Measurements from ENCODE around the gene MOGAT2. TPM values are rescaled to one million over a fixed set of nuclear protein-coding genes. Genes with fewer than 3 reads are reported as not detected.
A peak's percentile ranks its signal among the peaks of the same experiment; 100 is the strongest.
"Not testable (repeated sequence)": the region's sequence is repeated elsewhere in the genome, so short reads cannot be mapped to it uniquely, and the experiment has no call there.

MOGAT2 gene
- total RNA-seq, result not detected

- Mint-ChIP-seq H3K27ac (no peak within 1 kb of the TSS), H3K27me3 (peaks cover 5% of the 10 kb centered on the region), H3K4me3 (no peak within 1 kb of the TSS), H3K4me1 (no peaks in the 10 kb centered on the region), H3K9me3 (no peaks in the 10 kb centered on the region), H3K36me3 (no peaks in the 10 kb centered on the region)
- DNase-seq (no peak), ATAC-seq (ENCODE audit: low read depth) (no peak)
- POLR2A ChIA-PET, result no interaction called here
These were observed at the start of gene MOGAT2 for GRCh38 chr11:75717608-75718418. Gene MOGAT2 (plus strand): TSS chr11:75717838. CDS start chr11:75717889, 51 bp downstream.

- POLR2A ChIA-PET, result interaction anchor here (0.7 kb wide), 1 partner anchor 27 kb away, joined by 4 read pairs; no protein-coding TSS in a partner anchor
- H3K4me3 Mint-ChIP-seq, result peak within 1 kb of the TSS; percentile 85
- peaks cover 61% of the 10 kb centered on the region for H3K27me3 Mint-ChIP-seq
- H3K27ac Mint-ChIP-seq, result no peak within 1 kb of the TSS
- ATAC-seq (ENCODE audit: low read depth) (peak; percentile 53), DNase-seq (peak; percentile 57)
- peaks cover 14% of the 10 kb centered on the region for H3K4me1 Mint-ChIP-seq
- peaks cover 4% of the 10 kb centered on the region for H3K9me3 Mint-ChIP-seq
- H3K36me3 Mint-ChIP-seq, result peaks cover 2% of the 10 kb centered on the region
These were observed 49.0 kb upstream of the MOGAT2 start, which contains the start of gene MAP6 for GRCh38 chr11:75668451-75669297. Gene MAP6 (minus strand): TSS chr11:75669038. CDS start chr11:75668369, 669 bp downstream.

GRCh38 chr11:75673977-75674582 lies 43.6 kb upstream of the MOGAT2 start:
- H3K4me1 Mint-ChIP-seq, result peaks cover 18% of the 10 kb centered on the region
- no peak overlapping the region for H3K4me3 Mint-ChIP-seq
- no peak overlapping the region for H3K27ac Mint-ChIP-seq
- peaks cover 2% of the 10 kb centered on the region for H3K36me3 Mint-ChIP-seq
- H3K9me3 Mint-ChIP-seq, result peaks cover 4% of the 10 kb centered on the region
- ATAC-seq (ENCODE audit: low read depth), result peak; percentile 88
- DNase-seq, result no peak
- POLR2A ChIA-PET, result no interaction called here
- peaks cover 30% of the 10 kb centered on the region for H3K27me3 Mint-ChIP-seq

- H3K9me3 Mint-ChIP-seq, result peaks cover 3% of the 10 kb centered on the region
- no peak for DNase-seq
- H3K36me3 Mint-ChIP-seq, result peaks cover 2% of the 10 kb centered on the region
- peaks cover 18% of the 10 kb centered on the region for H3K27me3 Mint-ChIP-seq
- POLR2A ChIA-PET, result no interaction called here
- H3K4me1 Mint-ChIP-seq, result peaks cover 17% of the 10 kb centered on the region
- no peak overlapping the region for H3K4me3 Mint-ChIP-seq
- no peak overlapping the region for H3K27ac Mint-ChIP-seq
- ATAC-seq (ENCODE audit: low read depth), result no peak
These were observed 40.4 kb upstream of the MOGAT2 start for GRCh38 chr11:75677275-75677674.

- ATAC-seq (ENCODE audit: low read depth), result no peak
- Mint-ChIP-seq H3K27me3 (peaks cover 19% of the 10 kb centered on the region), H3K4me3 (no peak overlapping the region), H3K36me3 (no peaks in the 10 kb centered on the region), H3K27ac (no peak overlapping the region), H3K4me1 (peaks cover 13% of the 10 kb centered on the region), H3K9me3 (no peaks in the 10 kb centered on the region)
- no peak for DNase-seq
- POLR2A ChIA-PET, result no interaction called here
These were observed 39.7 kb upstream of the MOGAT2 start for GRCh38 chr11:75677909-75678308.

GRCh38 chr11:75678620-75679259 lies 38.9 kb upstream of the MOGAT2 start:
- POLR2A ChIA-PET, result interaction anchor here (0.5 to 0.6 kb wide), 2 partner anchors 57 to 745 kb away, joined by 3 to 4 read pairs; no protein-coding TSS in a partner anchor
- no peak overlapping the region for H3K4me3 Mint-ChIP-seq
- H3K27me3 Mint-ChIP-seq, result peaks cover 27% of the 10 kb centered on the region
- no peak overlapping the region for H3K27ac Mint-ChIP-seq
- peaks cover 2% of the 10 kb centered on the region for H3K36me3 Mint-ChIP-seq
- H3K9me3 Mint-ChIP-seq, result peaks cover 5% of the 10 kb centered on the region
- DNase-seq, result no peak
- peaks cover 12% of the 10 kb centered on the region for H3K4me1 Mint-ChIP-seq
- no peak for ATAC-seq (ENCODE audit: low read depth)

GRCh38 chr11:75679566-75679965 lies 38.1 kb upstream of the MOGAT2 start:
- peaks cover 7% of the 10 kb centered on the region for H3K9me3 Mint-ChIP-seq
- DNase-seq (no peak), ATAC-seq (ENCODE audit: low read depth) (no peak)
- H3K36me3 Mint-ChIP-seq, result peaks cover 2% of the 10 kb centered on the region
- H3K4me1 Mint-ChIP-seq, result peaks cover 7% of the 10 kb centered on the region
- POLR2A ChIA-PET, result no interaction called here
- H3K4me3 Mint-ChIP-seq, result no peak overlapping the region
- H3K27me3 Mint-ChIP-seq, result peaks cover 36% of the 10 kb centered on the region
- H3K27ac Mint-ChIP-seq, result no peak overlapping the region

- H3K9me3 Mint-ChIP-seq, result peaks cover 24% of the 10 kb centered on the region
- H3K27ac Mint-ChIP-seq; POLR2A ChIA-PET; H3K4me1 Mint-ChIP-seq; H3K4me3 Mint-ChIP-seq; DNase-seq; ATAC-seq (ENCODE audit: low read depth); H3K36me3 Mint-ChIP-seq: not testable (repeated sequence)
- peaks cover 52% of the 10 kb centered on the region for H3K27me3 Mint-ChIP-seq
These were observed 33.8 kb upstream of the MOGAT2 start for GRCh38 chr11:75683856-75684255.

GRCh38 chr11:75689863-75690609 lies 27.6 kb upstream of the MOGAT2 start:
- peaks cover 4% of the 10 kb centered on the region for H3K36me3 Mint-ChIP-seq
- H3K9me3 Mint-ChIP-seq, result peaks cover 14% of the 10 kb centered on the region
- peaks cover 46% of the 10 kb centered on the region for H3K27me3 Mint-ChIP-seq
- DNase-seq (no peak), ATAC-seq (ENCODE audit: low read depth) (no peak)
- peaks cover 5% of the 10 kb centered on the region for H3K4me1 Mint-ChIP-seq
- POLR2A ChIA-PET, result no interaction called here
- no peak overlapping the region for H3K27ac Mint-ChIP-seq
- H3K4me3 Mint-ChIP-seq, result no peak overlapping the region

- Mint-ChIP-seq H3K36me3 (no peaks in the 10 kb centered on the region), H3K9me3 (peaks cover 2% of the 10 kb centered on the region)
These were observed 25.8 kb upstream of the MOGAT2 start for GRCh38 chr11:75691804-75692203.

GRCh38 chr11:75697906-75698581 lies 19.6 kb upstream of the MOGAT2 start:
- POLR2A ChIA-PET, result no interaction called here

More at GRCh38 chr11:75691804-75692203, 25.8 kb upstream of the MOGAT2 start:
- DNase-seq, result no peak
- peaks cover 5% of the 10 kb centered on the region for H3K4me1 Mint-ChIP-seq
- peaks cover 46% of the 10 kb centered on the region for H3K27me3 Mint-ChIP-seq
- no peak overlapping the region for H3K27ac Mint-ChIP-seq
- no peak overlapping the region for H3K4me3 Mint-ChIP-seq
- POLR2A ChIA-PET, result no interaction called here
- ATAC-seq (ENCODE audit: low read depth), result no peak

GRCh38 chr11:75700940-75701339 lies 16.7 kb upstream of the MOGAT2 start:
- no peaks in the 10 kb centered on the region for H3K9me3 Mint-ChIP-seq
- POLR2A ChIA-PET, result no interaction called here
- no peak overlapping the region for H3K4me3 Mint-ChIP-seq
- no peak overlapping the region for H3K27ac Mint-ChIP-seq
- ATAC-seq (ENCODE audit: low read depth), result no peak
- H3K4me1 Mint-ChIP-seq, result peaks cover 7% of the 10 kb centered on the region
- no peak for DNase-seq
- H3K36me3 Mint-ChIP-seq, result no peaks in the 10 kb centered on the region
- peaks cover 29% of the 10 kb centered on the region for H3K27me3 Mint-ChIP-seq

More at GRCh38 chr11:75697906-75698581, 19.6 kb upstream of the MOGAT2 start:
- no peak overlapping the region for H3K4me3 Mint-ChIP-seq
- H3K27ac Mint-ChIP-seq, result no peak overlapping the region
- no peaks in the 10 kb centered on the region for H3K9me3 Mint-ChIP-seq
- H3K27me3 Mint-ChIP-seq, result peaks cover 52% of the 10 kb centered on the region
- peaks cover 2% of the 10 kb centered on the region for H3K4me1 Mint-ChIP-seq
- no peaks in the 10 kb centered on the region for H3K36me3 Mint-ChIP-seq
- DNase-seq, result no peak
- no peak for ATAC-seq (ENCODE audit: low read depth)
